Lower lobe of right lung (tissue), 2 donors: ENCODE results near the gene GAS7. TPM values are rescaled to one million over a fixed set of nuclear protein-coding genes. Genes with fewer than 3 reads are reported as not detected.

Experiments used
- ATAC-seq, 2 donors: fragments of 200-7000 bp; cut with Tn5 transposase; one replicate each; pipeline ENCODE4 v1.9.1; 2020 to 2022; ENCODE audit warnings: mild to moderate bottlenecking in 2 of 2, moderate library complexity in 2 of 2
- DNase-seq: peaks from one replicate; pipeline ENCODE4 v3.0.0-alpha.2; 2020
- H3K27ac ChIP-seq: fragments of 200-600 bp; one replicate; pipeline ENCODE4 v1.8.0; 2022
- H3K27me3 ChIP-seq: fragments of 200-600 bp; one replicate; pipeline ENCODE4 v1.8.0; 2022; ENCODE audit warnings: low read depth
- H3K36me3 ChIP-seq: fragments of 200-600 bp; one replicate; pipeline ENCODE4 v1.8.0; 2022; ENCODE audit warnings: mild to moderate bottlenecking
- H3K4me1 ChIP-seq: fragments of 200-600 bp; one replicate; pipeline ENCODE4 v1.8.0; 2022
- H3K4me3 ChIP-seq: fragments of 200-600 bp; one replicate; pipeline ENCODE4 v1.8.0; 2022; ENCODE audit warnings: mild to moderate bottlenecking
- H3K9me3 ChIP-seq: fragments of 200-600 bp; one replicate; pipeline ENCODE4 v1.8.0; 2022
- intact Hi-C: fragments of 100-400 bp; cut with DNase I; formaldehyde crosslinking; loops from one replicate; pipeline ENCODE4 v1.11.0; 2022
- total RNA-seq: library from RNA; stranded (reverse); fragmentation: NEBNext Ultra II Directional; extraction: Animal tissue kit (Norgen Biotek cat#: 25700); gene quantifications from one replicate; pipeline ENCODE4 v1.2.1, GENCODE V29; 2021
- TF ChIP-seq, protein P1 (sequence below): fragments of 200-600 bp; IDR thresholded peaks from one replicate; pipeline ENCODE4 v1.8.0; 2022; ENCODE audit warnings: antibody characterized with exemption, mild to moderate bottlenecking
- donor health status: DM: no; HTN: yes; CAD: no; lungs with severe emphysema.

GAS7 gene
- total RNA-seq, 1 donor from 2014 or later, result 54.1 TPM

DNA sequence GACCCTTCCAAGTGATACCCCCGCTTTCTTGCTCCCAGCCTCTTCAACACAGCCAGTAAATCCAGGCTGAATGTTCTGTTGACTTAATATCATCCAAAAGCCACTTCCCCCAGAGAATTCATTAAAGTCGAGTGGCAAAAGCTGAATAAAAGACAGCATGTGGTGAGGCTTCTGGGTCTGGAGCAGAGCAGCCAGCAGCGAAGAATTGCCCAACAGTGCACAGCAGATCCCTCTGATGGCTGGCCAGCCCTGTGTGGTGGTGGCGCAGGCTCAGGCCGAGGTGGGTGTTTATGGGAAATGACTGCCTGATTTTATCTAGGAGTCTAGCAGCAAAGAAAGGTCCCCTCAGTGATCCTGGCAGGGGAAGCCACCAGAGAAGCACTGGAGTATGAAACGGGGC, 263.0 kb downstream of the GAS7 start:
- H3K4me1 ChIP-seq, result no peaks in the 10 kb centered on the region
- peaks cover 4% of the 10 kb centered on the region for H3K27me3 ChIP-seq
- peaks cover 29% of the 10 kb centered on the region for H3K36me3 ChIP-seq
- DNase-seq, result no peak
- H3K9me3 ChIP-seq, result no peaks in the 10 kb centered on the region
- peak in 1 of 2 donors; percentile 50 for ATAC-seq
- H3K4me3 ChIP-seq, result no peak overlapping the region
- H3K27ac ChIP-seq, result peak overlapping the region; percentile 46
- intact Hi-C loops, result no loop called here
- TF ChIP-seq, protein P1, sequence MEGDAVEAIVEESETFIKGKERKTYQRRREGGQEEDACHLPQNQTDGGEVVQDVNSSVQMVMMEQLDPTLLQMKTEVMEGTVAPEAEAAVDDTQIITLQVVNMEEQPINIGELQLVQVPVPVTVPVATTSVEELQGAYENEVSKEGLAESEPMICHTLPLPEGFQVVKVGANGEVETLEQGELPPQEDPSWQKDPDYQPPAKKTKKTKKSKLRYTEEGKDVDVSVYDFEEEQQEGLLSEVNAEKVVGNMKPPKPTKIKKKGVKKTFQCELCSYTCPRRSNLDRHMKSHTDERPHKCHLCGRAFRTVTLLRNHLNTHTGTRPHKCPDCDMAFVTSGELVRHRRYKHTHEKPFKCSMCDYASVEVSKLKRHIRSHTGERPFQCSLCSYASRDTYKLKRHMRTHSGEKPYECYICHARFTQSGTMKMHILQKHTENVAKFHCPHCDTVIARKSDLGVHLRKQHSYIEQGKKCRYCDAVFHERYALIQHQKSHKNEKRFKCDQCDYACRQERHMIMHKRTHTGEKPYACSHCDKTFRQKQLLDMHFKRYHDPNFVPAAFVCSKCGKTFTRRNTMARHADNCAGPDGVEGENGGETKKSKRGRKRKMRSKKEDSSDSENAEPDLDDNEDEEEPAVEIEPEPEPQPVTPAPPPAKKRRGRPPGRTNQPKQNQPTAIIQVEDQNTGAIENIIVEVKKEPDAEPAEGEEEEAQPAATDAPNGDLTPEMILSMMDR, result no peak

DNA sequence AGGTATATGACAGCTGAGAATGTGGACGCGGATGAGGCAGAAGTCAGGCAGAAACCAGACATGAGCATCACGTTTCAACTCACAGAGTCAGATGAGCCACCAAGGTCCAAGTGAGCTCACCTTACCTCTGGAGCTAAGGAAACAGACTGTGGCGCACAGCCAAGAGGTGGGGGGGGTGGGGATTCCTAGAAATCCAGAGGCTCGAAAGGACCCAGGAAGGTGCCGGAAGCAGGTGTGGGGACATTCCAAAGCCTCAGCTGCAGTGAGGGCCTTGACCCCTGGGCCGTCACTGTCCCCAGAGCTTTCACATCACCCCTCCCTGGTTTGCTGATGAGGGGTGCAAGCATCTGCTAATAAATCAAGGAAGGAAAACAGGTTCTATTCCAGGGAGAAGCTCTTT, 264.1 kb downstream of the GAS7 start:
- Histone ChIP-seq H3K36me3 (peaks cover 18% of the 10 kb centered on the region), H3K27ac (no peak overlapping the region), H3K4me1 (no peaks in the 10 kb centered on the region), H3K4me3 (no peak overlapping the region), H3K27me3 (peaks cover 4% of the 10 kb centered on the region), H3K9me3 (no peaks in the 10 kb centered on the region)
- TF ChIP-seq, protein P1, result no peak
- intact Hi-C loops, result no loop called here
- DNase-seq, result no peak
- ATAC-seq, result no peak

DNA sequence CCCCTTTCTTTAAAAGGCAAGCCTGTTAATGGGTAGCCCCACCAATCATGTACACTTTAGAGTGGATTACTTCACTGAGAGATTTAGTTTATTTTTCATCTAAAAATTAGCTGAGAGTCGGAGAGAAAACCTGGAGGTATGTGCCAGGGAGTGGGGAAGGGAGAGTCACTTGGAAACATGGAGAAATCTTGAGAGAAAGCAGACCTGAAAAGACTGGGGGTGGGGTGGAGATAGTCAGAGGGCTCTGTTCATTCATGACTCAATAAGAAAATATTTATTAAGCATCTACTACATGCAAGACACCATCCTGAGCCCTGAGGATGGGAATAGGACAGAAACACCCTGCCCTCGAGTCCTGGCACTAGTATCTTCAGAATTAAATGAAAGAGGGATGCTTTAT, 265.9 kb downstream of the GAS7 start:
- Histone ChIP-seq H3K4me3 (no peak overlapping the region), H3K27me3 (peaks cover 4% of the 10 kb centered on the region), H3K36me3 (peaks cover 16% of the 10 kb centered on the region), H3K9me3 (no peaks in the 10 kb centered on the region), H3K27ac (no peak overlapping the region), H3K4me1 (no peaks in the 10 kb centered on the region)
- ATAC-seq, result no peak
- TF ChIP-seq, protein P1, result no peak
- no peak for DNase-seq
- intact Hi-C loops, result no loop called here

DNA sequence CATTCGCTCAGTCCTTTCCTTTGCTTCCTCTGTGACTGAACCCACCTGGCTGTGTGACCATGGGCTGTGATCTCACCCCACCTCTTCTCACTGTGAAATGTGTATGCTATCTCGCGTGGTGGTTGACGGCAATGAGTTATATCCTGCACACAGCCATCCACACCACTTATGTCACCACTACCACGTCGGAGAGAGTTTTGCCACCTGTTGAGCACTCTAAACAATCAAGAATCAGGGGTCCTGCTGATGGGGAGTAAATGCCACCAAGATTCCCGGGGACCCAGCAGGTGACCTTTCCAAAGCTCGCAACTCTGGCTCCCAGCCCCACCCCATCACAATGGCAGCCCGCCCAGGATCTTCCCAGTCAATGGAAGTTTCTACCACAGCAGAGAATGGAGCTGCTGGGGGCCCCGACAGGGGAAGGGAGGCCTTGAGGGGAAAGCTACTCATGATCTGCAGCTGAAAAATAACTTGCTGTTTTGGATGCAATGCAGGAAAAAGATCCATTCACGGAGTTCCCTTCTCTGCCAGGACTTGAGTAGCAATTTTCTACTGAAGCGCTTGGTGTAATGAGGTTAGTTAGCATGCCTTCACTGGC, 267.2 kb downstream of the GAS7 start:
- H3K27ac ChIP-seq, result no peak overlapping the region
- ATAC-seq (no peak), DNase-seq (no peak)
- H3K4me1 ChIP-seq, result no peaks in the 10 kb centered on the region
- no peak overlapping the region for H3K4me3 ChIP-seq
- intact Hi-C loops, result no loop called here
- peaks cover 4% of the 10 kb centered on the region for H3K27me3 ChIP-seq
- H3K36me3 ChIP-seq, result peaks cover 21% of the 10 kb centered on the region
- no peaks in the 10 kb centered on the region for H3K9me3 ChIP-seq
- TF ChIP-seq, protein P1, result no peak

DNA sequence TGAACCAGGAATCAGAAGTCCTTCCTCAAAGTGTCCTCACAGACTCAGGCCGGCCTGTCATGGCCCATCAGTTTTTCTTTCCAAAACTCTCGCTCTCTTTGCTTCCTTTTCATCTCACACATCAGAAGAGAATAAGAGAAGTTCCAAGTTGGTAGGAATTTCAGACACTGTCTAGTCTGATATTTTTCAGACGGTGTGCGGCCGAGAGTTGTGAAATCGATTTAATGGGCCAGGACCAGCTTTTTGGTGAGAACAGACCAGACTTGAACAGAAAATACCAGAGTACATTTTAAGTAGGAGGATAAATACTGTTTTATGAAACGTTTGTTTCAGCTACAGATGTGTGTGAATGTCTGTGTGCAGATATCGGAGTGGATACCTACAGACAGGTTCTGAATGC, 268.5 kb downstream of the GAS7 start:
- Histone ChIP-seq H3K4me1 (no peaks in the 10 kb centered on the region), H3K4me3 (no peak overlapping the region), H3K27ac (no peak overlapping the region), H3K36me3 (peaks cover 29% of the 10 kb centered on the region), H3K27me3 (peaks cover 4% of the 10 kb centered on the region), H3K9me3 (no peaks in the 10 kb centered on the region)
- TF ChIP-seq, protein P1, result no peak
- DNase-seq (no peak), ATAC-seq (no peak)
- intact Hi-C loops, result no loop called here
